ENCODE measurements around the gene APMAP. TPM values are rescaled to one million over a fixed set of nuclear protein-coding genes. Genes with fewer than 3 reads are reported as not detected.
A peak's percentile ranks its signal among the peaks of the same experiment; 100 is the strongest.

The APMAP gene
- total and polyA plus RNA-seq, 2 of the 13 experiments (the other 11 are each of a cell fraction or from before 2014, with no cell fraction given) = 168 to 214 TPM

DNA sequence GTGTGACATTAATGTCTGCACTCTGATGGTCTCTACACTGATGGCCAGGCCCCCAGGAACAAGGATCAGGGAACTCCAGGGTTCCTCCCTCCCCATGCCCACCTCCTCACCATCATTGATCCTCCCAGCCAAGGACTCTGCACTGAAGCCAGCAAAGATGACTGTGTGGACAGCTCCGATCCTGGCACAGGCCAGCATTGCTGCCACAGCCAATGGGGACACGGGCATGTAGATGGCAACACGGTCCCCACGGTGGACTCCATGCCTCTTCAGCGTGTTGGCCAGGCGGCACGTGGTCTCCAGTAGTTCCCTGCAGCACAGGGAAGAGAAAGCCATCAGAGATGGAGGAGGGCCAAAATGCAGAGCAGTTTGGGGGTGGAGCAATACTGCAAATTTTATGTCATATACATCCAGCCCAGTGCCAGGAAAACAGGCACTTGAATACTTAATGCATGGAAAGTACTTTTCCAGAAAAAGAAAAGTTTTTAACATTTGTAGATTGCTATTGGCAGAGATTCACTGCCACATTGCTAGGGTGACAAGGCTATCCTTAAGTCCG is 38.2 kb upstream of the APMAP start (continued):
- TF ChIP-seq, protein P1, sequence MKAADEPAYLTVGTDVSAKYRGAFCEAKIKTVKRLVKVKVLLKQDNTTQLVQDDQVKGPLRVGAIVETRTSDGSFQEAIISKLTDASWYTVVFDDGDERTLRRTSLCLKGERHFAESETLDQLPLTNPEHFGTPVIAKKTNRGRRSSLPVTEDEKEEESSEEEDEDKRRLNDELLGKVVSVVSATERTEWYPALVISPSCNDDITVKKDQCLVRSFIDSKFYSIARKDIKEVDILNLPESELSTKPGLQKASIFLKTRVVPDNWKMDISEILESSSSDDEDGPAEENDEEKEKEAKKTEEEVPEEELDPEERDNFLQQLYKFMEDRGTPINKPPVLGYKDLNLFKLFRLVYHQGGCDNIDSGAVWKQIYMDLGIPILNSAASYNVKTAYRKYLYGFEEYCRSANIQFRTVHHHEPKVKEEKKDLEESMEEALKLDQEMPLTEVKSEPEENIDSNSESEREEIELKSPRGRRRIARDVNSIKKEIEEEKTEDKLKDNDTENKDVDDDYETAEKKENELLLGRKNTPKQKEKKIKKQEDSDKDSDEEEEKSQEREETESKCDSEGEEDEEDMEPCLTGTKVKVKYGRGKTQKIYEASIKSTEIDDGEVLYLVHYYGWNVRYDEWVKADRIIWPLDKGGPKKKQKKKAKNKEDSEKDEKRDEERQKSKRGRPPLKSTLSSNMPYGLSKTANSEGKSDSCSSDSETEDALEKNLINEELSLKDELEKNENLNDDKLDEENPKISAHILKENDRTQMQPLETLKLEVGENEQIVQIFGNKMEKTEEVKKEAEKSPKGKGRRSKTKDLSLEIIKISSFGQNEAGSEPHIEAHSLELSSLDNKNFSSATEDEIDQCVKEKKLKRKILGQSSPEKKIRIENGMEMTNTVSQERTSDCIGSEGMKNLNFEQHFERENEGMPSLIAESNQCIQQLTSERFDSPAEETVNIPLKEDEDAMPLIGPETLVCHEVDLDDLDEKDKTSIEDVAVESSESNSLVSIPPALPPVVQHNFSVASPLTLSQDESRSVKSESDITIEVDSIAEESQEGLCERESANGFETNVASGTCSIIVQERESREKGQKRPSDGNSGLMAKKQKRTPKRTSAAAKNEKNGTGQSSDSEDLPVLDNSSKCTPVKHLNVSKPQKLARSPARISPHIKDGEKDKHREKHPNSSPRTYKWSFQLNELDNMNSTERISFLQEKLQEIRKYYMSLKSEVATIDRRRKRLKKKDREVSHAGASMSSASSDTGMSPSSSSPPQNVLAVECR (CRISPR knock-in tag; IDR thresholded peaks at IDR 0.05; ENCODE audit: borderline replicate concordance) = 0 out of 2 replicates have a peak, but pooled peaks have one; percentile 6
- TF ChIP-seq NONO (IDR thresholded peaks at IDR 0.05) (no peak), NONO (CRISPR knock-in tag; conservative IDR thresholded peaks at IDR 0.05) (peak; percentile 44; the same call in 1 of the 2 replicates), HNRNPL (IDR thresholded peaks at IDR 0.05; ENCODE audit: low read depth, low read length) (0 out of 2 replicates have a peak, but pooled peaks have one; percentile 48), ZNF891 (CRISPR knock-in tag; IDR thresholded peaks at IDR 0.05) (0 out of 2 replicates have a peak, but pooled peaks have one; percentile 45), REL (CRISPR knock-in tag; conservative IDR thresholded peaks at IDR 0.05) (0 out of 2 replicates have a peak, but pooled peaks have one; percentile 47)
- TF ChIP-seq, protein P2, sequence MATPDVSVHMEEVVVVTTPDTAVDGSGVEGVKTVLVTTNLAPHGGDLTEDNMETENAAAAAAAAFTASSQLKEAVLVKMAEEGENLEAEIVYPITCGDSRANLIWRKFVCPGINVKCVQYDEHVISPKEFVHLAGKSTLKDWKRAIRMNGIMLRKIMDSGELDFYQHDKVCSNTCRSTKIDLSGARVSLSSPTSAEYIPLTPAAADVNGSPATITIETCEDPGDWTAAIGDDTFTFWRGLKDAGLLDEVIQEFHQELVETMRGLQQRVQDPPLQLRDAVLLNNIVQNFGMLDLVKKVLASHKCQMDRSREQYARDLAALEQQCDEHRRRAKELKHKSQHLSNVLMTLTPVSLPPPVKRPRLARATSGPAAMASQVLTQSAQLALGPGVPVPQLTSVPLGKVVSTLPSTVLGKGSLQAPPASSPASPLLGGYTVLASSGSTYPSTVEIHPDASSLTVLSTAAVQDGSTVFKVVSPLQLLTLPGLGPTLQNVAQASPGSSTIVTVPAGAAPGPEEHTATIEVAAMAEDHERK (CRISPR knock-in tag; IDR thresholded peaks at IDR 0.05; ENCODE audit: low read depth) = no peak
- TF ChIP-seq, protein P3, sequence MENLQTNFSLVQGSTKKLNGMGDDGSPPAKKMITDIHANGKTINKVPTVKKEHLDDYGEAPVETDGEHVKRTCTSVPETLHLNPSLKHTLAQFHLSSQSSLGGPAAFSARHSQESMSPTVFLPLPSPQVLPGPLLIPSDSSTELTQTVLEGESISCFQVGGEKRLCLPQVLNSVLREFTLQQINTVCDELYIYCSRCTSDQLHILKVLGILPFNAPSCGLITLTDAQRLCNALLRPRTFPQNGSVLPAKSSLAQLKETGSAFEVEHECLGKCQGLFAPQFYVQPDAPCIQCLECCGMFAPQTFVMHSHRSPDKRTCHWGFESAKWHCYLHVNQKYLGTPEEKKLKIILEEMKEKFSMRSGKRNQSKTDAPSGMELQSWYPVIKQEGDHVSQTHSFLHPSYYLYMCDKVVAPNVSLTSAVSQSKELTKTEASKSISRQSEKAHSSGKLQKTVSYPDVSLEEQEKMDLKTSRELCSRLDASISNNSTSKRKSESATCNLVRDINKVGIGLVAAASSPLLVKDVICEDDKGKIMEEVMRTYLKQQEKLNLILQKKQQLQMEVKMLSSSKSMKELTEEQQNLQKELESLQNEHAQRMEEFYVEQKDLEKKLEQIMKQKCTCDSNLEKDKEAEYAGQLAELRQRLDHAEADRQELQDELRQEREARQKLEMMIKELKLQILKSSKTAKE (CRISPR knock-in tag; IDR thresholded peaks at IDR 0.05; ENCODE audit: borderline replicate concordance) = peak; percentile 25; the same call in 1 of the 2 replicates
- TF ChIP-seq, protein P4, sequence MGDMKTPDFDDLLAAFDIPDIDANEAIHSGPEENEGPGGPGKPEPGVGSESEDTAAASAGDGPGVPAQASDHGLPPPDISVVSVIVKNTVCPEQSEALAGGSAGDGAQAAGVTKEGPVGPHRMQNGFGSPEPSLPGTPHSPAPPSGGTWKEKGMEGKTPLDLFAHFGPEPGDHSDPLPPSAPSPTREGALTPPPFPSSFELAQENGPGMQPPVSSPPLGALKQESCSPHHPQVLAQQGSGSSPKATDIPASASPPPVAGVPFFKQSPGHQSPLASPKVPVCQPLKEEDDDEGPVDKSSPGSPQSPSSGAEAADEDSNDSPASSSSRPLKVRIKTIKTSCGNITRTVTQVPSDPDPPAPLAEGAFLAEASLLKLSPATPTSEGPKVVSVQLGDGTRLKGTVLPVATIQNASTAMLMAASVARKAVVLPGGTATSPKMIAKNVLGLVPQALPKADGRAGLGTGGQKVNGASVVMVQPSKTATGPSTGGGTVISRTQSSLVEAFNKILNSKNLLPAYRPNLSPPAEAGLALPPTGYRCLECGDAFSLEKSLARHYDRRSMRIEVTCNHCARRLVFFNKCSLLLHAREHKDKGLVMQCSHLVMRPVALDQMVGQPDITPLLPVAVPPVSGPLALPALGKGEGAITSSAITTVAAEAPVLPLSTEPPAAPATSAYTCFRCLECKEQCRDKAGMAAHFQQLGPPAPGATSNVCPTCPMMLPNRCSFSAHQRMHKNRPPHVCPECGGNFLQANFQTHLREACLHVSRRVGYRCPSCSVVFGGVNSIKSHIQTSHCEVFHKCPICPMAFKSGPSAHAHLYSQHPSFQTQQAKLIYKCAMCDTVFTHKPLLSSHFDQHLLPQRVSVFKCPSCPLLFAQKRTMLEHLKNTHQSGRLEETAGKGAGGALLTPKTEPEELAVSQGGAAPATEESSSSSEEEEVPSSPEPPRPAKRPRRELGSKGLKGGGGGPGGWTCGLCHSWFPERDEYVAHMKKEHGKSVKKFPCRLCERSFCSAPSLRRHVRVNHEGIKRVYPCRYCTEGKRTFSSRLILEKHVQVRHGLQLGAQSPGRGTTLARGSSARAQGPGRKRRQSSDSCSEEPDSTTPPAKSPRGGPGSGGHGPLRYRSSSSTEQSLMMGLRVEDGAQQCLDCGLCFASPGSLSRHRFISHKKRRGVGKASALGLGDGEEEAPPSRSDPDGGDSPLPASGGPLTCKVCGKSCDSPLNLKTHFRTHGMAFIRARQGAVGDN (CRISPR knock-in tag; IDR thresholded peaks at IDR 0.05) = peak; percentile 12
- TF ChIP-seq, protein P5, sequence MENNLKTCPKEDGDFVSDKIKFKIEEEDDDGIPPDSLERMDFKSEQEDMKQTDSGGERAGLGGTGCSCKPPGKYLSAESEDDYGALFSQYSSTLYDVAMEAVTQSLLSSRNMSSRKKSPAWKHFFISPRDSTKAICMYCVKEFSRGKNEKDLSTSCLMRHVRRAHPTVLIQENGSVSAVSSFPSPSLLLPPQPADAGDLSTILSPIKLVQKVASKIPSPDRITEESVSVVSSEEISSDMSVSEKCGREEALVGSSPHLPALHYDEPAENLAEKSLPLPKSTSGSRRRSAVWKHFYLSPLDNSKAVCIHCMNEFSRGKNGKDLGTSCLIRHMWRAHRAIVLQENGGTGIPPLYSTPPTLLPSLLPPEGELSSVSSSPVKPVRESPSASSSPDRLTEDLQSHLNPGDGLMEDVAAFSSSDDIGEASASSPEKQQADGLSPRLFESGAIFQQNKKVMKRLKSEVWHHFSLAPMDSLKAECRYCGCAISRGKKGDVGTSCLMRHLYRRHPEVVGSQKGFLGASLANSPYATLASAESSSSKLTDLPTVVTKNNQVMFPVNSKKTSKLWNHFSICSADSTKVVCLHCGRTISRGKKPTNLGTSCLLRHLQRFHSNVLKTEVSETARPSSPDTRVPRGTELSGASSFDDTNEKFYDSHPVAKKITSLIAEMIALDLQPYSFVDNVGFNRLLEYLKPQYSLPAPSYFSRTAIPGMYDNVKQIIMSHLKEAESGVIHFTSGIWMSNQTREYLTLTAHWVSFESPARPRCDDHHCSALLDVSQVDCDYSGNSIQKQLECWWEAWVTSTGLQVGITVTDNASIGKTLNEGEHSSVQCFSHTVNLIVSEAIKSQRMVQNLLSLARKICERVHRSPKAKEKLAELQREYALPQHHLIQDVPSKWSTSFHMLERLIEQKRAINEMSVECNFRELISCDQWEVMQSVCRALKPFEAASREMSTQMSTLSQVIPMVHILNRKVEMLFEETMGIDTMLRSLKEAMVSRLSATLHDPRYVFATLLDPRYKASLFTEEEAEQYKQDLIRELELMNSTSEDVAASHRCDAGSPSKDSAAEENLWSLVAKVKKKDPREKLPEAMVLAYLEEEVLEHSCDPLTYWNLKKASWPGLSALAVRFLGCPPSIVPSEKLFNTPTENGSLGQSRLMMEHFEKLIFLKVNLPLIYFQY (CRISPR knock-in tag; IDR thresholded peaks at IDR 0.05; ENCODE audit: borderline replicate concordance) = no peak

Data from HepG2 (cell line).